ENCODE measurements around the gene OR6C75. TPM values are rescaled to one million over a fixed set of nuclear protein-coding genes. Genes with fewer than 3 reads are reported as not detected.
A peak's percentile ranks its signal among the peaks of the same experiment; 100 is the strongest.
"Not testable (repeated sequence)": the region's sequence is repeated elsewhere in the genome, so short reads cannot be mapped to it uniquely, and the experiment has no call there.

Gene OR6C75
- total RNA-seq, 4 donors from 2014 or later, result not detected

DNA sequence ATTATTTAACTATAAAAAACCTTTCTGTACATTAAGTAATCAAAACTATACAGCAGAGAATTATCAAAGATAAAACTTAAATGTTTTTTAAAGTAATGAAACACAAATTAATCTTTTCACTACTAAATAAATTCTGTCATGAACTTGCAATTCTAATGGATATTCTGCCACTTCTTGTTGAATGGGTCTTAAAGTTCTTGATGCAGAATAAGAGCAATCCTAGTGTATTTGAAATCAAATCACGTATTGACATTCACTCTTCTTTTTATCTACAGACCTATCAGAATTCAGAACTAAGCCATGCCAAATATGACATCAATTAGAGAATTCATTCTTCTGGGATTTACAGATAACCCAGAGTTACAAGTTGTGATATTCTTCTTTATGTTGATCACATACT is 37.5 kb downstream of the OR6C75 start, which contains the start of gene OR6C65:
Gene OR6C65 (plus strand): TSS at position 301 of the 400 bp plus-strand sequence. CDS start 0 bp downstream, at position 301.
- DNase-seq, result no peak
- 92 to 97% methylated on average over 1 of the region's 1 CpG for WGBS, 2 donors
- no peaks in the 10 kb centered on the region for H3K4me1 ChIP-seq
- H3K9me3 ChIP-seq, result no peaks in the 10 kb centered on the region
- no peaks in the 10 kb centered on the region for H3K27me3 ChIP-seq
- no peak for TF ChIP-seq POLR2A (IDR thresholded peaks at IDR 0.05)
- TF ChIP-seq, protein P1, sequence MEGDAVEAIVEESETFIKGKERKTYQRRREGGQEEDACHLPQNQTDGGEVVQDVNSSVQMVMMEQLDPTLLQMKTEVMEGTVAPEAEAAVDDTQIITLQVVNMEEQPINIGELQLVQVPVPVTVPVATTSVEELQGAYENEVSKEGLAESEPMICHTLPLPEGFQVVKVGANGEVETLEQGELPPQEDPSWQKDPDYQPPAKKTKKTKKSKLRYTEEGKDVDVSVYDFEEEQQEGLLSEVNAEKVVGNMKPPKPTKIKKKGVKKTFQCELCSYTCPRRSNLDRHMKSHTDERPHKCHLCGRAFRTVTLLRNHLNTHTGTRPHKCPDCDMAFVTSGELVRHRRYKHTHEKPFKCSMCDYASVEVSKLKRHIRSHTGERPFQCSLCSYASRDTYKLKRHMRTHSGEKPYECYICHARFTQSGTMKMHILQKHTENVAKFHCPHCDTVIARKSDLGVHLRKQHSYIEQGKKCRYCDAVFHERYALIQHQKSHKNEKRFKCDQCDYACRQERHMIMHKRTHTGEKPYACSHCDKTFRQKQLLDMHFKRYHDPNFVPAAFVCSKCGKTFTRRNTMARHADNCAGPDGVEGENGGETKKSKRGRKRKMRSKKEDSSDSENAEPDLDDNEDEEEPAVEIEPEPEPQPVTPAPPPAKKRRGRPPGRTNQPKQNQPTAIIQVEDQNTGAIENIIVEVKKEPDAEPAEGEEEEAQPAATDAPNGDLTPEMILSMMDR (IDR thresholded peaks at IDR 0.05), result no peak
- no peak within 1 kb of the TSS for H3K4me3 ChIP-seq
- intact Hi-C loops (cut with DNase I), result no loop called here
- no peak within 1 kb of the TSS for H3K27ac ChIP-seq
- H3K36me3 ChIP-seq, result no peaks in the 10 kb centered on the region

DNA sequence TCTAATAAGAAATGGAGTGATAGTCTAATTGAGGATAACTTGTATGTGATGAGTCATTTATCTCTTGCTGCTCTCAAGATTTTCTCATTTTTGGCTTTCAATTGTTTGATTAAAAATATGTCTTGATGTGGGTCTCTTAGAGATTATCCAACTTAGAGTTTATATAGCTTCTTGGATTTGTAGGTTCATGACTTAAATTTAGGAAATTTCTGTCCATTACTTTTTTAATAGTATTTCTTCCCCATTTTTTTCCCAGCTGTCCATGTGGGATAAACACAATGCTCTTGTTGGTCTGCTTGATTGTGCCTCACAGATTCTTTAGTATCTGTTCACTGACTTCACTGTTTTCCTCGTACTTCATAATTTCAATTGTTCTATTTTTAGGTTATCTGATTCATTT is 45.1 kb downstream of the OR6C75 start:
- 57 to 71% methylated on average over 1 of the region's 1 CpG for WGBS, 2 donors
- Histone ChIP-seq H3K4me3 (no peak overlapping the region), H3K27me3 (no peaks in the 10 kb centered on the region), H3K9me3 (no peaks in the 10 kb centered on the region), H3K36me3 (no peaks in the 10 kb centered on the region), H3K4me1 (no peaks in the 10 kb centered on the region), H3K27ac (no peak overlapping the region)
- no peak for DNase-seq
- intact Hi-C loops (cut with DNase I), result no loop called here
- TF ChIP-seq POLR2A (IDR thresholded peaks at IDR 0.05), result no peak
- TF ChIP-seq, protein P1 (IDR thresholded peaks at IDR 0.05), result no peak

DNA sequence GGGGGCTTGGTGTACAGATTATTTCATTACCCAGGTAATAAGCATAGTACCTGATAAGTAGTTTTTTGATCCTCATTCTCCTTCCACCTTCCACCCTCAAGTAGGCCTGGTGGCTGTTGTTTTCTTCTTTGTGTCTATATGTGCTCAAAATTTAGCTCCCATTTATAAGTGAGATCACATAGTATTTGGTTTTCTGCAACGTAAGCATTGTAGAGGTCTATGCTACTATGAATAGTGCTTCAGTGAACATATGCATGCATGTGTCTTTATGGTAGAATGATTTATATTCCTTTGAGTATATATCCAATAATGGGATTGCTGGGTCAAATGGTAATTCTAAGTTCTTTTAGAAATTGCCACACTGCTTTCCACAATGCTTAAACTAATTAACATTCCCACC is 46.4 kb downstream of the OR6C75 start:
- 72 to 73% methylated on average over 1 of the region's 1 CpG for WGBS, 2 donors
- H3K36me3 ChIP-seq; DNase-seq; H3K4me1 ChIP-seq; H3K27ac ChIP-seq; intact Hi-C loops (cut with DNase I); H3K27me3 ChIP-seq; H3K9me3 ChIP-seq; H3K4me3 ChIP-seq: not testable (repeated sequence)

DNA sequence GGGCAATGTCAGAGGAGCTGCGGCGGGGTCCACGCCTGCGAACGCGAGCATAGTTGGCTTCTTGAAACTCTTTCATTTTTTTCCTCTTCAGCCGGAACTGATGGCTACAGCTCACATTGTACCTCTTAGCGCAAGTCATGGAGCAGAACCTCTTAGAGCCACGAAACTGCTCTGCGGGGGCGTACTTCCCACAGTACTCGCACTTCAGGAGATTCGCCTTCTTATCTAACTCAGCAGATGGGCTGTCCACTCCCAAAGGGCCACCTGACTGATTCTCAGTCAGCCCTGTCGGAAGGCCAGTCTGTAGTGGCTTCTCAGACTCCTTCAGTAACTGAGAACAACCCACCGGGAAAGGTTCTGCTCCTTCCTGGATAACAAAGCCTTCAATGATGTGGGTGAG is 49.4 kb downstream of the OR6C75 start:
- intact Hi-C loops (cut with DNase I); H3K27me3 ChIP-seq; H3K9me3 ChIP-seq; H3K27ac ChIP-seq; H3K36me3 ChIP-seq; H3K4me1 ChIP-seq; DNase-seq; H3K4me3 ChIP-seq: not testable (repeated sequence)
- 91 to 96% methylated on average over 6 to 8 of the region's 15 CpGs for WGBS, 2 donors

DNA sequence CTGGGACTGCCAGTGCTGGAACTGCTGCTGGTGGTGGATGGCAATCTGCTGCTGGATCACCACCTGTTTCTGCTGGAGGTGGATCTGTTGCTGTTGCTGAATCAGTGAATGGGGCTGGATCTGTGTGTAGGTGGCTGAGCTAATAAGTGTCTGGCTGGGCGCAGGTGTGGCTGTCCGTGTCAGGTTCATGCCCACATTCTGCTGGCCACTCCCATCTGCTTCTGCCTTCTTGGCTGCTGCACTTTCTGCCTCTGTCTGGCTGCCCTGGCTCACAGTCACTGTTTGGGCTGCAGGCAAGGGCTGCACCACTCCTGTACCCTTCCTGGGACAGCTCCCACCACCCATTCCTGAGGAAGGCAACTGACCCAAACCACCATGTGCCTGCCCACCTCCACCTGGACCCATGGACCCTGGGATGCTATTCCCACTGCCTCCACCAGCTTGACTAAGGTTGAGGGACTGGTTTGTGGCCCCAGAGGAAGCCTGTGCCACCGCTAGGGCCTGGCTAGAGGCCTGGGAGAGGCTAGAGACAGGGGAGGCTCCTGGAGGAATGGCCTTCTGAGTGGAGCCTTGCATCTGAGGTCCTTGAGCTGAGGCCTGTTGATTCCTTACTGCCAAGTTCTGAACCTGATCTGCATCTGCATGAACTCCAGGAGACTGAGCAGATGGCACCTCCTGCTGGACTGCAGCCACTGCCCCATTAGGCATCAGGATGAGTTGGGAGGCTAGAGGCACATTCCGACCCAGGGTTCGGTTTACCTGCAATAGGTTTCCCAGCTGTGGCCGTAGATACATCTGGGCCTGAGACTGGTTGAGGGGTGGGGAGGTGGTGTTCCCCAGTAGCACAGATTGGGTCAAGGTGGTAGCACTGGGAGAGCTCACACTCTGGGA is 51.0 kb downstream of the OR6C75 start:
- 83% methylated on average over 5 of the region's 6 CpGs; no CpG with 5 or more reads in 1 of the 2 donors for WGBS, 2 donors
- H3K4me1 ChIP-seq; H3K27me3 ChIP-seq; H3K4me3 ChIP-seq; DNase-seq; H3K36me3 ChIP-seq; H3K9me3 ChIP-seq; H3K27ac ChIP-seq; intact Hi-C loops (cut with DNase I): not testable (repeated sequence)

DNA sequence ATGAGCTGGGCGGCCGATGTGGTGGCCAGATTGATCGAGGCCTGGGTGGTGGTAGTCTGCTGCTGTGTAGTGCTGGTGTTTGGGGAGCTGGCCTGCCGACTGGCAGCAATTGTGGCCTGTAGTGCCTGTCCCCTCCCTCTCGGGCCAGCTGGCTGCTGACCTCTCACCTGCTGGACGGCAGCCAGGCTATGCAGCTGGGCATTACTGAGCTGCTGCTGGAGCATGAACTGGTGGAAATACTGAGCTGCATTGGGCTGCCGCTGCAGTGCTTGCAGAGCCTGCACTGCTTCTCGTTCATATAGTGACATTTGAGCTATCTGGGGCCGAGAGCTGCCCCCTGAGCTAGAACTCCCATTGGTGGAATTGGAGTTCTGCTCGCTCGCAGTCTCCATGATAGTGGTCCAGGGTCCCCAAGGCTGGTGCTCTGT is 51.6 kb downstream of the OR6C75 start:
- intact Hi-C loops (cut with DNase I); H3K36me3 ChIP-seq; H3K9me3 ChIP-seq; H3K4me1 ChIP-seq; DNase-seq; H3K27me3 ChIP-seq; H3K27ac ChIP-seq: not testable (repeated sequence)
- WGBS, 2 donors, result no CpG with 5 or more reads among the region's 11 CpGs
- peak overlapping the region in 1 of 4 donors; percentile 37 for H3K4me3 ChIP-seq

DNA sequence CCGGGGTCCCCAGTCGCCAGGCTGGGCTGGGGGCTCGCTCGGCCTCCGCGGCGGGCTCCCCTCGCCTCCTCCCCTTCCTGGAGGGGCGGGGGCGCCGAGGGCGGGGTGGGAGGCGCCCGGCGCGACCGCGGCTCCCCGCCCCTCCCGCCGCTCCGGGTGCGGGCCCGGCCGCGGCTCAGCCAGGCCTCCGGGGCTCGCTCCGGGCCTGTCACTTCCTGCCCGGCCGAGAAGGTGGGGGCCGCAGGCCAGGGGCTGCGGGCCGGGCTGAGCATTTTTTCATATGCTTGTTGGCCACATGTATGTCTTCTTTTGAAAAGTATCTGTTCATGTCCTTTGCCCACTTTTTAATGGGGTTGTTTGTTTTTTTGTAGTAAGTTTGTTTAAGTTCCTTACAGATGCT is 52.1 kb downstream of the OR6C75 start:
- H3K27me3 ChIP-seq; H3K4me1 ChIP-seq; DNase-seq; H3K9me3 ChIP-seq; intact Hi-C loops (cut with DNase I); H3K27ac ChIP-seq; H3K36me3 ChIP-seq: not testable (repeated sequence)
- 2 to 19% methylated on average over 3 to 5 of the region's 34 CpGs for WGBS, 2 donors
- peak overlapping the region in 1 of 4 donors; percentile 37 for H3K4me3 ChIP-seq
